ENCODE results near the gene OSM.

DNA sequence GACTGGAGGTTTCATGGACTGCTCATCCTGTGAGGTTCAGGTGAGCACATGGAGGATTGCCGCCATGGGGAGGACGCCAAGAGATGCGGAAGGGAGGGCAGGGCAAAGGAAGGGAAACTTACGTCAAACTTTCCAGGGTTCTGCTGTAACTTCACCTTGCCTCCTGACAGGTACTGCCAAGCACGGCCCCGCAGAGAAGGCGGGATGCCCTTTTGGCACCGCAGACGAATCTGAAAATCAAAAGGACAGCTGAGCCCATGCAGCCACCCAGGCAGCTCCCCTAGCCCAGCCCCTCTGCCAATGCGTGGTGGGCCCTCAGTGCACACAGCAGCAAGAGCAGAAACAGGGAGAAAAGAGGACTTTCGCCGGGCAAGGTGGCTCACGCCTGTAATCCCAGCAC is 32.7 kb upstream of the OSM start:
- TF ChIP-seq, protein P1, sequence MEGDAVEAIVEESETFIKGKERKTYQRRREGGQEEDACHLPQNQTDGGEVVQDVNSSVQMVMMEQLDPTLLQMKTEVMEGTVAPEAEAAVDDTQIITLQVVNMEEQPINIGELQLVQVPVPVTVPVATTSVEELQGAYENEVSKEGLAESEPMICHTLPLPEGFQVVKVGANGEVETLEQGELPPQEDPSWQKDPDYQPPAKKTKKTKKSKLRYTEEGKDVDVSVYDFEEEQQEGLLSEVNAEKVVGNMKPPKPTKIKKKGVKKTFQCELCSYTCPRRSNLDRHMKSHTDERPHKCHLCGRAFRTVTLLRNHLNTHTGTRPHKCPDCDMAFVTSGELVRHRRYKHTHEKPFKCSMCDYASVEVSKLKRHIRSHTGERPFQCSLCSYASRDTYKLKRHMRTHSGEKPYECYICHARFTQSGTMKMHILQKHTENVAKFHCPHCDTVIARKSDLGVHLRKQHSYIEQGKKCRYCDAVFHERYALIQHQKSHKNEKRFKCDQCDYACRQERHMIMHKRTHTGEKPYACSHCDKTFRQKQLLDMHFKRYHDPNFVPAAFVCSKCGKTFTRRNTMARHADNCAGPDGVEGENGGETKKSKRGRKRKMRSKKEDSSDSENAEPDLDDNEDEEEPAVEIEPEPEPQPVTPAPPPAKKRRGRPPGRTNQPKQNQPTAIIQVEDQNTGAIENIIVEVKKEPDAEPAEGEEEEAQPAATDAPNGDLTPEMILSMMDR (IDR thresholded peaks at IDR 0.05), result no peak
- TF ChIP-seq EP300 (IDR thresholded peaks at IDR 0.05) (no peak), POLR2AphosphoS5 (IDR thresholded peaks at IDR 0.05) (no peak), POLR2A (IDR thresholded peaks at IDR 0.05; ENCODE audit: low read depth) (no peak)
